H1 (cell line): ENCODE data around the gene CYB5R2. TPM values are rescaled to one million over a fixed set of nuclear protein-coding genes. Genes with fewer than 3 reads are reported as not detected.

Experiments
- CTCF ChIA-PET: fragments of 300-600 bp; sonication (Branson Sonifier 250); formaldehyde crosslinking; loops from one replicate; lab custom pipeline; 2021; ENCODE audit not compliant: partially characterized antibody; lab: Charles Lee
- POLR2A ChIA-PET: fragments of 300-600 bp; sonication (Branson Sonifier 250); formaldehyde crosslinking; loops from one replicate; lab custom pipeline; 2021; ENCODE audit warnings: inconsistent platforms; ENCODE audit not compliant: partially characterized antibody; lab: Charles Lee
- DNase-seq, 2 experiments: peaks; one replicate each; pipeline versions ENCODE4 v3.0.0 to v3.0.0-alpha.2; 2010 to 2022; ENCODE audit warnings: low spot score in 2 of 2, low read depth in 1 of 2, mixed read lengths in 1 of 2
- FAIRE-seq: peaks from 2 replicates; lab custom pipeline; 2011; peaks lifted over from hg19 to GRCh38; lab: Jason Lieb, UNC
- H2AFZ ChIP-seq: 2 replicates; pipeline ENCODE4 v1.8.1; 2012; ENCODE audit warnings: low read length, inconsistent platforms
- H2AK5ac ChIP-seq: 2 replicates; pipeline ENCODE4 v1.6.1; 2013; ENCODE audit warnings: low read depth, low read length
- H2BK120ac ChIP-seq: replicated peaks from 2 replicates; pipeline ENCODE3; 2013; ENCODE audit warnings: low read depth, low read length, inconsistent platforms
- H2BK12ac ChIP-seq: 2 replicates; pipeline ENCODE4 v1.6.1; 2013; ENCODE audit warnings: low read depth, low read length
- H2BK15ac ChIP-seq: 2 replicates; pipeline ENCODE4 v1.6.1; 2013; ENCODE audit warnings: low read length
- H2BK20ac ChIP-seq: 2 replicates; pipeline ENCODE4 v1.6.1; 2013; ENCODE audit warnings: low read length
- H2BK5ac ChIP-seq: 2 replicates; pipeline ENCODE4 v1.6.1; 2013; ENCODE audit warnings: low read depth, low read length
- H3K14ac ChIP-seq: 2 replicates; pipeline ENCODE4 v1.6.1; 2013; ENCODE audit warnings: inconsistent platforms; ENCODE audit not compliant: insufficient read length
- H3K18ac ChIP-seq: 2 replicates; pipeline ENCODE4 v1.6.1; 2013; ENCODE audit warnings: low read length; ENCODE audit errors: extremely low read depth
- H3K23ac ChIP-seq: 2 replicates; pipeline ENCODE4 v1.6.1; 2013; ENCODE audit warnings: inconsistent platforms; ENCODE audit not compliant: insufficient read length
- H3K23me2 ChIP-seq: 2 replicates; pipeline ENCODE4 v1.6.1; 2013; ENCODE audit warnings: low read depth, low read length
- H3K27ac ChIP-seq: 2 replicates; pipeline ENCODE4 v1.6.1; 2011; ENCODE audit warnings: low read depth, low read length, inconsistent platforms
- H3K27me3 ChIP-seq, 4 experiments: replicated peaks in 1 of 4; 1 replicate in 1 of 4; 2 replicates in 3 of 4; pipeline versions ENCODE4 v1.6.1 to v1.8.1; 2011 to 2013; ENCODE audit warnings: low read length in 3 of 4, mild to moderate bottlenecking in 3 of 4, inconsistent platforms in 2 of 4, mixed read lengths in 2 of 4, moderate library complexity in 1 of 4; ENCODE audit not compliant: control insufficient read depth in 3 of 4, insufficient read depth in 3 of 4; ENCODE audit errors: extremely low read depth in 1 of 4
- H3K36me3 ChIP-seq, 4 experiments: 2 replicates each; pipeline versions ENCODE4 v1.6.1 to v1.8.1; 2011 to 2013; ENCODE audit warnings: mild to moderate bottlenecking in 4 of 4, low read length in 3 of 4, moderate library complexity in 2 of 4, control low read depth in 1 of 4, inconsistent platforms in 1 of 4; ENCODE audit not compliant: insufficient read depth in 4 of 4, control insufficient read depth in 2 of 4
- H3K4ac ChIP-seq: replicated peaks from 2 replicates; pipeline ENCODE3; 2013; ENCODE audit warnings: low read length, low read depth, mixed read lengths, inconsistent platforms; ENCODE audit not compliant: insufficient read length
- H3K4me1 ChIP-seq, 4 experiments: replicated peaks in 1 of 4; 1 replicate in 1 of 4; 2 replicates in 3 of 4; pipeline versions ENCODE4 v1.6.1 to v1.8.1; 2011 to 2013; ENCODE audit warnings: low read length in 3 of 4, inconsistent platforms in 2 of 4, mixed read lengths in 1 of 4; ENCODE audit not compliant: insufficient read depth in 4 of 4, control insufficient read depth in 3 of 4
- H3K4me2 ChIP-seq, 2 experiments: 2 replicates each; pipeline versions ENCODE4 v1.6.1 to v1.8.1; 2011 to 2013; ENCODE audit warnings: low read depth in 2 of 2, low read length in 2 of 2, control low read depth in 1 of 2, inconsistent platforms in 1 of 2, mild to moderate bottlenecking in 1 of 2; ENCODE audit not compliant: insufficient read depth in 1 of 2
- H3K4me3 ChIP-seq, 4 experiments: fragments of 200-600, 300-600 bp in 1 of 4; sonication (generic), shearing (Covaris generic), sonication (Bioruptor Twin) in 1 of 4; 2 replicates each; pipeline versions ENCODE4 v1.5.1 to v1.8.1; 2011 to 2016; ENCODE audit warnings: low read length in 4 of 4, low read depth in 3 of 4, control low read depth in 2 of 4, inconsistent platforms in 2 of 4, mild to moderate bottlenecking in 2 of 4, mixed read lengths in 1 of 4, moderate library complexity in 1 of 4; ENCODE audit not compliant: insufficient read depth in 2 of 4; ENCODE audit errors: extremely low read depth in 1 of 4
- H3K56ac ChIP-seq: replicated peaks from 2 replicates; pipeline ENCODE3; 2013; ENCODE audit warnings: low read depth, mild to moderate bottlenecking, mixed read lengths, low read length, inconsistent platforms; ENCODE audit not compliant: insufficient read length
- H3K79me1 ChIP-seq: 2 replicates; pipeline ENCODE4 v1.6.1; 2013; ENCODE audit warnings: low read depth, low read length, control low read depth
- H3K79me2 ChIP-seq, 2 experiments: 2 replicates each; pipeline versions ENCODE4 v1.6.1 to v1.8.1; 2012 to 2013; ENCODE audit warnings: low read length in 2 of 2, mild to moderate bottlenecking in 2 of 2, inconsistent platforms in 1 of 2; ENCODE audit not compliant: insufficient read depth in 2 of 2, control insufficient read depth in 1 of 2
- H3K9ac ChIP-seq, 4 experiments: replicated peaks in 1 of 4; 1 replicate in 1 of 4; 2 replicates in 3 of 4; pipeline versions ENCODE4 v1.6.1 to v1.8.1; 2011 to 2013; ENCODE audit warnings: low read depth in 3 of 4, low read length in 3 of 4, control low read depth in 2 of 4, mild to moderate bottlenecking in 2 of 4, moderate library complexity in 2 of 4, inconsistent platforms in 1 of 4; ENCODE audit errors: extremely low read depth in 1 of 4
- H3K9me3 ChIP-seq, 2 experiments: 2 replicates each; pipeline versions ENCODE4 v1.6.1 to v1.8.1; 2012 to 2013; ENCODE audit warnings: mild to moderate bottlenecking in 2 of 2, moderate library complexity in 2 of 2, control low read depth in 1 of 2, inconsistent platforms in 1 of 2, low read depth in 1 of 2, low read length in 1 of 2, mixed read lengths in 1 of 2; ENCODE audit not compliant: insufficient read depth in 2 of 2
- H4K20me1 ChIP-seq, 2 experiments: replicated peaks in 1 of 2; 2 replicates each; pipeline versions ENCODE3 to v1.8.1; 2011 to 2013; ENCODE audit warnings: inconsistent platforms in 2 of 2, low read length in 2 of 2, mild to moderate bottlenecking in 1 of 2; ENCODE audit not compliant: insufficient read depth in 2 of 2, control insufficient read depth in 1 of 2
- H4K5ac ChIP-seq: 2 replicates; pipeline ENCODE4 v1.6.1; 2013; ENCODE audit warnings: low read length, low read depth, mixed read lengths, inconsistent platforms; ENCODE audit not compliant: insufficient read length
- H4K8ac ChIP-seq: 2 replicates; pipeline ENCODE4 v1.8.0; 2013; ENCODE audit warnings: mild to moderate bottlenecking, moderate library complexity, low read length, inconsistent platforms; ENCODE audit not compliant: insufficient read depth; ENCODE audit errors: extremely low read depth
- H4K91ac ChIP-seq: replicated peaks from 2 replicates; pipeline ENCODE3; 2013; ENCODE audit warnings: low read length, mixed read lengths, inconsistent platforms; ENCODE audit not compliant: insufficient read length
- CBX8 ChIP-seq: fragments of 300-800, 300-1000 bp; sonication (generic); IDR thresholded peaks from 2 replicates; pipeline ENCODE4 v1.7.1; 2016; ENCODE audit warnings: low read depth, low read length, borderline replicate concordance
- CTBP2 ChIP-seq: IDR thresholded peaks from 2 replicates; pipeline ENCODE4 v1.7.0; 2011; ENCODE audit warnings: borderline replicate concordance, mild to moderate bottlenecking, moderate library complexity, mixed read lengths, low read length; ENCODE audit not compliant: insufficient read depth, insufficient read length
- EGR1 ChIP-seq: IDR thresholded peaks from 2 replicates; pipeline ENCODE4 v1.6.1; 2011; ENCODE audit warnings: low read depth, low read length, borderline replicate concordance
- HDAC6 ChIP-seq: IDR thresholded peaks from one replicate; pipeline ENCODE4 v1.7.1; 2012; ENCODE audit warnings: low read depth, mild to moderate bottlenecking, inconsistent platforms, low read length, moderate library complexity
- JUN ChIP-seq: IDR thresholded peaks from 2 replicates; pipeline ENCODE4 v1.6.1; 2011; ENCODE audit warnings: low read depth, mild to moderate bottlenecking, improper control_type of control experiment, low read length
- RFX5 ChIP-seq: IDR thresholded peaks from 2 replicates; pipeline ENCODE4 v1.6.1; 2011; ENCODE audit warnings: low read depth, low read length, improper control_type of control experiment, borderline replicate concordance
- SIRT6 ChIP-seq: IDR thresholded peaks from one replicate; pipeline ENCODE4 v1.7.1; 2012; ENCODE audit warnings: low read length, inconsistent platforms
- WGBS, 2 experiments: shearing (Covaris generic) in 1 of 2; methylation state at CpG; one replicate each; pipeline versions ENCODE4 v1.1.6 to v1.1.7; 2013 to 2015; ENCODE audit warnings: low lambda C conversion rate in 2 of 2, mixed read lengths in 2 of 2, inconsistent platforms in 1 of 2, low coverage in 1 of 2, missing lambda C conversion rate in 1 of 2; ENCODE audit not compliant: insufficient replicate concordance in 2 of 2, insufficient coverage in 1 of 2, insufficient read length in 1 of 2; ENCODE audit errors: extremely low coverage in 1 of 2, missing lambda C conversion rate in 1 of 2; 5-methylcytosine and 5-hydroxymethylcytosine counted together
- polyA plus RNA-seq, 7 experiments: library from polyadenylated mRNA; depleted of rRNA in 3 of 7; stranded (reverse) in 5 of 7; unstranded in 2 of 7; fragments of >200 nt in 5 of 7; fragments of 200-250 nt in 2 of 7; gene quantifications; 1 replicate in 5 of 7; 2 replicates in 1 of 7; 4 replicates in 1 of 7; pipeline versions ENCODE4 v1.2.1 to v1.2.3, GENCODE V29; 2011 to 2013; ENCODE audit warnings: missing spikeins in 2 of 7, mixed read lengths in 2 of 7
- total RNA-seq: library from RNA; stranded (reverse); fragmentation: NEBNext Ultra II Directional; extraction: Animal tissue kit (Norgen Biotek cat#: 25700); gene quantifications from 2 replicates; pipeline ENCODE4 v1.2.1, GENCODE V29; 2021

CYB5R2 gene
- total and polyA plus RNA-seq, 2 of the 8 experiments (the other 6 are each of a cell fraction or from before 2014, with no cell fraction given) = 53.0 to 55.9 TPM

DNA sequence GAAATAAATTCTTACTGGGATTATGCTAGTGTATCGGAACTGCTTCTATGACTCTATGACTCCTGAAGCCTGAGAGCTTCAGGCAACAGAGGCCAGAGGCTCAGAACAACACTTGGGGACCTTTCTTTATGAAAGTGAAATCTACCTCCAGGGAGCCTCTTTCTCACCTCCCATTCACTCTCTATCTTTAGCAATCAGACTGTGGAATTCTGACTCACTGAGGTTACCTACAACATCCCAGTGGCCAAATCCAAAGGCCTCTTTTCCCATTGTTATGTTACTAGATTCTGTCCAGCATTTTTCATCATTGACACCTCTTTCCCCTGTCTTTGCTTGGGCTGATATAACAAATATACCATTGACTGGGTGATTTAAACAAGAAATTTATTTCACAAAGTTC is 14.1 kb upstream of the CYB5R2 start:
- Histone ChIP-seq H3K9me3 (no peaks in the 10 kb centered on the region), H2BK12ac (no peak overlapping the region), H3K4me1 (peaks cover 0 to 4% (median under 1%) of the 10 kb centered on the region in 4 experiments; a peak in 2 of 7 replicates), H3K23ac (no peak overlapping the region), H3K4ac (no peak overlapping the region), H4K91ac (no peak overlapping the region), H3K79me2 (no peaks in the 10 kb centered on the region), H4K20me1 (no peaks in the 10 kb centered on the region), H3K4me2 (no peak overlapping the region), H2BK5ac (no peak overlapping the region), H4K8ac (no peak overlapping the region), H2BK15ac (no peak overlapping the region), H2AK5ac (no peak overlapping the region), H3K14ac (no peak overlapping the region), H3K18ac (no peak overlapping the region), H2BK20ac (no peak overlapping the region), H3K27me3 (no peaks in the 10 kb centered on the region), H3K79me1 (no peaks in the 10 kb centered on the region), H3K23me2 (no peaks in the 10 kb centered on the region), H4K5ac (no peak overlapping the region), H3K4me3 (no peak overlapping the region), H2BK120ac (no peak overlapping the region), H3K56ac (no peak overlapping the region), H3K9ac (no peak overlapping the region), H3K27ac (no peak overlapping the region), H2AFZ (no peak overlapping the region), H3K36me3 (no peaks in the 10 kb centered on the region)
- DNase-seq = no peak
- FAIRE-seq = no peak
- TF ChIP-seq HDAC6 (no peak), CTBP2 (no peak), RFX5 (no peak), EGR1 (no peak), CBX8 (no peak), SIRT6 (no peak), JUN (no peak)
- ChIA-PET CTCF (interaction anchor here (0.6 to 5.1 kb wide), 30 partner anchors 9 to 591 kb away, joined by 3 to 35 read pairs (median 3); partner anchors contain the start of gene CYB5R2), POLR2A (interaction anchor here (0.9 kb wide), 1 partner anchor 14 kb away, joined by 3 read pairs; the partner anchor contains the start of gene CYB5R2)
- 100% methylated on average over 1 of the region's 1 CpG; no CpG with 5 or more reads in 1 of the 2 experiments for WGBS, 2 experiments
